ENCODE data around the gene NPPB. TPM values are rescaled to one million over a fixed set of nuclear protein-coding genes. Genes with fewer than 3 reads are reported as not detected.

NPPB gene
- total RNA-seq, 1 donor from 2014 or later, result not detected

GRCh38 chr1:11831945-11832725 is 26.6 kb downstream of the NPPB start:
- DNase-seq, result no peak

GRCh38 chr1:11828511-11828910 is 30.2 kb downstream of the NPPB start:
- no peak for DNase-seq

- no peak for DNase-seq
These were observed 31.8 kb downstream of the NPPB start for GRCh38 chr1:11826946-11827345.

GRCh38 chr1:11825131-11825530 is 33.6 kb downstream of the NPPB start:
- DNase-seq, result no peak

GRCh38 chr1:11823366-11824137 is 35.2 kb downstream of the NPPB start:
- no peak for DNase-seq

GRCh38 chr1:11822091-11822490 is 36.7 kb downstream of the NPPB start:
- DNase-seq, result no peak

- no peak for DNase-seq
These were observed 41.6 kb downstream of the NPPB start for GRCh38 chr1:11817192-11817591.

- DNase-seq, result no peak
These were observed 45.7 kb downstream of the NPPB start for GRCh38 chr1:11813021-11813420.

Other genes with a start within 250 kb of the NPPB start
- 1.7 and 1.9 TPM in 2 replicates for gene FBXO2, start 204.5 kb downstream of the NPPB start, total RNA-seq
- gene FBXO44, start 204.1 kb downstream of the NPPB start, total RNA-seq, result 7.3 and 15.8 TPM in 2 replicates
- gene FBXO6, start 194.7 kb downstream of the NPPB start, total RNA-seq, result 1.4 and 3.6 TPM in 2 replicates
- gene MAD2L2, start 177.8 kb downstream of the NPPB start, total RNA-seq, result 34.9 and 45.3 TPM in 2 replicates
- gene DRAXIN, start 167.2 kb downstream of the NPPB start, total RNA-seq, result 0.14 and 0.17 TPM in 2 replicates
- gene AGTRAP, start 122.8 kb downstream of the NPPB start, total RNA-seq, result 47.5 and 57.1 TPM in 2 replicates
- 0.05 TPM in 1 of 2 replicates, not detected in the other for gene C1orf167, start 96.8 kb downstream of the NPPB start, total RNA-seq
- gene MTHFR, start 53.0 kb downstream of the NPPB start, total RNA-seq, result 46.3 and 52.4 TPM in 2 replicates
- 13.9 and 19.9 TPM in 2 replicates for gene CLCN6, start 52.8 kb downstream of the NPPB start, total RNA-seq
- gene NPPA, start 11.2 kb downstream of the NPPB start, total RNA-seq, result not detected in 2 replicates
- gene KIAA2013, start 67.5 kb upstream of the NPPB start, total RNA-seq, result 87.1 and 117 TPM in 2 replicates
- 242 and 359 TPM in 2 replicates for gene PLOD1, start 75.8 kb upstream of the NPPB start, total RNA-seq
- gene MFN2, start 121.5 kb upstream of the NPPB start, total RNA-seq, result 61.1 and 95.3 TPM in 2 replicates
- gene MIIP, start 160.6 kb upstream of the NPPB start, total RNA-seq, result 39.2 and 45.4 TPM in 2 replicates
- gene TNFRSF8, start 204.4 kb upstream of the NPPB start, total RNA-seq, result 0.33 and 0.34 TPM in 2 replicates

Data from dermis blood vessel endothelial cell (primary cell).